ENCODE measurements around the gene LONRF2.
A peak's percentile ranks its signal among the peaks of the same experiment; 100 is the strongest.

The LONRF2 gene

DNA sequence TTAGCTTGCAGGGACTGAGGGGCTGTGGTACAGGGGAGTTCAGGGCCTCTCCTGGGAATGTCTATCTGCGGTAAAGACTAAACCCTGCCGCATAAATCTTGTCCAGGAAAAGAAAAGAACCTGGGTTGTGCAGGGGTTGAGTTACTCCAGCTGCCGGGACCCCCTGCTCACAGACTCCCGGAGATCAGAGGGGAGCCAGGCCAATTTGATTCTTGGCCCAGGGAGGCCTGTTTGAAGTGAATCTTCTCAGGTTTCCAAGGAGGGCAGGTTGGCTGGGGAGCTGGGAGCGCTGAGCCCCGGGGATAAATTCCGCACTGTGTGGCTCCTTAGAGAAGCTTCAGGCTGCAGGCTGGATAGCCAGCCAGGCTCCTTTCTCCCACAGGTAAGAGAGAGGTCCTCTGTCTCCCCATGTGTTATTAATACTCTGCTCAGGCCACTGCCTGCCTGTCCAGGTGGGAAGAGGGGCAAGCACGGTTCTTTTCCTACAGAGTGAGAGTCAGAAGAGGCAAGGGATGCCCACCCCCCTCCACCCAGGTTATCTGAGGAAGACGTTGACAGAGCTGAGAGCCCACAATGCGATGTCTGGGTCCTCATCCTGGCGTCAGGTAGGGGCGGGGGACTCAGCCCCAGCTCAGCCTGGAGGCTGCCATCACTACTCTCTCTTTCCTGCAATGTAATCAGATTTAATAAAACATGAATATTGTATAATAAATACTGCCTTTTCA, 82.7 kb downstream of the LONRF2 start:
- DNase-seq (ENCODE audit: extremely low spot score, insufficient read length, low read depth), result no peak
- no peak for FAIRE-seq

DNA sequence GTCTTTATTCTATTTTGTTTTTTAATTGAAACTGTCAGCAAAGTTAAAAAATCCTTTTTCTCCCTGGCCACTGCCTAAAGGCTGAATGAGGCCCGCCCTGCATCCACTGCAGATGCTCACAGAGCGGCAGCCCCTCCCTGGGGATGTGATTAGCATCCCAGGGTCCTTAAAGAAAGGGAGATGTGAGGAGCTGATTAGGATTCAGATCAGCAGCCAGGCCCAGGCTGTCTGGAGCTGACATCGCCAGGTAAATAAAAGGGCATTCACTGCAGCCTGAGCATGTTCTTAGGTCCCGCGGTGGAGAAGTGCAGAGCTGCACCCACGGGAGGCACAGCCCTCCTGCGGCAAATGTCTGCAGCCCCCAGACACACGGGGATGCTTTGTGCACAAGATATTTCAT, 83.8 kb downstream of the LONRF2 start:
- DNase-seq (ENCODE audit: extremely low spot score, insufficient read length, low read depth) (no peak), FAIRE-seq (no peak)

GRCh38 chr2:100237770-100238169, 84.5 kb downstream of the LONRF2 start:
- FAIRE-seq, result no peak
- DNase-seq (ENCODE audit: extremely low spot score, insufficient read length, low read depth), result no peak

DNA sequence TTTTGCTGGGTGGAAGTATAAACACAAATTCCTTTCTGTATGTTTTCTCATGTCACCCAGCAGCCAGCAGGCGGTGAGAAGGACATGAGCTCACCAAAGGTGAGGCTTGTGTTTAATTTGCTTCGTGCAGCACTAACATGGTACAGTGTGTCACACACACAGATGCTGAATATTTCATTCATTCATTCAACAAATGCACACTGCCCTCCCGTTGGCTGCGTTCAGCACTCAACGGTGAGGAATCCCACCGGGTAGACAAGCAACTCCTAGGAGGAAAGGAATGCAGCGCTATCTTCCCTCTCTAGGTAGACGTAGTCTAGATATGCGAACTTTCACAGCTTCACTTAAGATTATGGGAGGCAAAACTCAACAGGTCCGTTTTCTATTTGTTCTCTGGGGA, 85.1 kb downstream of the LONRF2 start:
- FAIRE-seq (no peak), DNase-seq (ENCODE audit: extremely low spot score, insufficient read length, low read depth) (no peak)

- no peak for DNase-seq (ENCODE audit: extremely low spot score, insufficient read length, low read depth)
- FAIRE-seq, result no peak
These were observed 86.1 kb downstream of the LONRF2 start for GRCh38 chr2:100236166-100236565.

- DNase-seq (ENCODE audit: extremely low spot score, insufficient read length, low read depth) (no peak), FAIRE-seq (no peak)
These were observed 86.7 kb downstream of the LONRF2 start for GRCh38 chr2:100235581-100235980.

DNA sequence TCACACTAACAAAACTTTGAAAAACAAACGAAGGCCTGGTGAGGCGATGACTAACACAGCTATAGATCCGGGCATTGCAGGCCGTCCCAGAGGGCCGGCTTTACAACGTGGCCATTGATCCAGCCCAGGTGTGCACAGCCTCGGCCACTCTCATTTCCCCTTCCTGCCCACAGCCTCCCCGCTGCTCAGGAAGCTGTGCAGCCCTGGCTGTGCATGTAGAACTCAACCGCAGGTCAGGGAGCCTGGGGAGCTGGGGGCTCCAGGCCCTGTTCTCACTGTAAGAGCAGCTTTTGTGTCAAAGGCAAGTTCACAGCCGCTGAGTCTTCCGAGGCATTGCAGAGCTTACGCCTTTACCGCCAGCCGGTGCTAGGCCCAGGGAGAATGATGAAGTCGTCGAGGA, 87.2 kb downstream of the LONRF2 start:
- peak; percentile 39 for DNase-seq (ENCODE audit: extremely low spot score, insufficient read length, low read depth)
- FAIRE-seq, result peak; percentile 88

DNA sequence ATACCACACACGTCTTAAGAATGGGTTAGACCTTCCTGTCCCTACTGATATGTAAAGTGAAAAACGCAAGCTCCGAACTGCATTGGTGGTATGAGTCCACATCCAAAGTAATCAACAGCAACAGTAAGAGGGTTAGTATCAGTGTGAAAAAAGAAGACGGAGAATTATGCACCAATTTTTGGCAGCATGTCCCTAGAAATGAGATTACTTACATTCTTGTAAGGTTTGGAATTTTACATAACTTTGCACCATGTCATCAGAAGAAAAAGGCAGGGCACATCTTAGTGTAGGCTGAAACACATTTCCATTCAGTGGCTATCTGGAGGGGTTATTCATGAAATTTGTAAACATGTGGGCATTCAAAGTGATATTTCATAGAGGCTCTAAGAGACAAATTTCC, 88.2 kb downstream of the LONRF2 start:
- FAIRE-seq, result no peak

GRCh38 chr2:100233061-100233460, 89.2 kb downstream of the LONRF2 start:
- DNase-seq (ENCODE audit: extremely low spot score, insufficient read length, low read depth), result no peak
- no peak for FAIRE-seq

More for the DNA sequence above, 88.2 kb downstream of the LONRF2 start:
- DNase-seq (ENCODE audit: extremely low spot score, insufficient read length, low read depth), result no peak

GRCh38 chr2:100230754-100231153, 91.5 kb downstream of the LONRF2 start:
- no peak for FAIRE-seq
- no peak for DNase-seq (ENCODE audit: extremely low spot score, insufficient read length, low read depth)

DNA sequence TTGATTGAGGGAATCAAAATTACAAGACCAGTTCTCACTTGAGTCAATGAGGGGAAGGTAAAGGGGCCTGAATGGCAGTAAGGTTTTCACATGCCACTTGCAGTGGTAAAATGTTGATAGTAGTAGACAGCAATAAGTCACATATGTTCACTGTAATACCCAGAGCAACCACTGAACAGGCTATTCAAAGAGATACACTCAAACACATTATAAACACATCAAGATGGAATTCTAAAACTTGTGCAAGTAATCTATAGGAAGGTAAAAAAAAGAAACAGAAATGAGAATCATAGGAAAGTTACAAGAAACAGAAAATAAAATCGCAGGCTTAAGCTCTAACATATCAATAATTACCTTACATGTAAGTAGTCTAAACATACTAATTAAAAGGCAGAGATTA, 93.3 kb downstream of the LONRF2 start:
- DNase-seq (ENCODE audit: extremely low spot score, insufficient read length, low read depth) (no peak), FAIRE-seq (no peak)

DNA sequence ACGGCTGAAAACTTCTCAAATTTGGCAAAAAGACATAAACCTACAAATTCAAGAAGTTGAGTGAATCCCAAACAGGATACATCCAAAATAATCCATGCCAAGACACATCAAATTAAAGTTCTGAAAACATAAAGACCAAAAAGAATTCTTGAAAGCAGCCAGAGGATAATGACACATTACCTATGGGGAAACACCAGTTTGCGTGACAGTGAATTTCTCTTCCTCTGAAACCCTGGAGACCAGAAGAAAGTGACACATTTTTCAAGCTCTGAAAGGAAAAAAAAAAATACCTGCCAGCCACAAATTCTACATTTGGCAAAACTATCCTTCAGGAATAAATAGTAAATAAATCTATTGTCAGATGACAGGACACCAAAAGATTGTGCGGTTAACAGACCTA, 93.9 kb downstream of the LONRF2 start:
- DNase-seq (ENCODE audit: extremely low spot score, insufficient read length, low read depth) (no peak), FAIRE-seq (no peak)

GRCh38 chr2:100224988-100225710, 97.2 kb downstream of the LONRF2 start:
- no peak for DNase-seq (ENCODE audit: extremely low spot score, insufficient read length, low read depth)
- no peak for FAIRE-seq

GRCh38 chr2:100223502-100223901, 98.8 kb downstream of the LONRF2 start:
- DNase-seq (ENCODE audit: extremely low spot score, insufficient read length, low read depth) (no peak), FAIRE-seq (no peak)
